HG02759 (cell line): ENCODE results near the gene SERINC3.

Source experiments
- ATAC-seq: cut with Tn5 transposase; IDR thresholded peaks from one replicate; pipeline ENCODE4 v1.9.1; 2021; ENCODE audit warnings: mild to moderate bottlenecking, moderate library complexity; ENCODE audit not compliant: unreplicated experiment

Gene SERINC3

DNA sequence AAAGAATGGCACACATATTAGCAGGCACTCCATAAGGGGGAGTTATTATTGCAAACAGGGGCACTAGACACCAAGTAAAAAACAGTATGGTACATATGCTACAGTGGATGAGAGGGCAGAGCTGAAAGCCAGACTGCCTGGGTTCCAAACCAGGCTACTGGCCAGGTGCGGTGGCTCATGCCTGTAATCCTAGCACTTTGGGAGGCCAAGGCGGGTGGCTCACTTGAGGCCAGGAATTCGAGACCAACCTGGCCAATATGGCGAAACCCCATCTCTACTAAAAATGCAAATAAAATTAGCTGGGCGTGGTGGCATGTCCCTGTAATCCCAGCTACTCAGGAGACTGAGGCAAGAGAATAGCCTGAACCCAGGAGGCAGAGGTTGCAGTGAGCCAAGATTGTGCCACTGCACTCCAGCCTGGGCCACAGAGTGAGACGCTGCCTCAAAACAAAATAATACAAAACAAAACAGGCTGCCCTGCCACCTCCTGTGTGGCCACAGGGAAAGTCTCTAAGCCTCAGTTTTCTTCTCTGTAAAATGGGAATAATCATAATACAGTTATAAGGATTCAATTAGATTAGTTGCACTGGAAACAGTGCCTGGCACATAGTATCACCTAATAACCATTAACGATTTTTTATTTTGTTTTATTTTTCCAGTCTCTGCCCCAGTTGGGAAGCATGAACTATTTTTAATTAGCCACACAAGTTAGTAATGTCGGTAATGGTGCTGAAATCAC lies 53.7 kb downstream of the SERINC3 start:
- no peak for ATAC-seq

GRCh38 chr20:44467289-44467883 lies 54.5 kb downstream of the SERINC3 start:
- ATAC-seq, result no peak

GRCh38 chr20:44465001-44465560 lies 56.8 kb downstream of the SERINC3 start:
- ATAC-seq, result no peak

DNA sequence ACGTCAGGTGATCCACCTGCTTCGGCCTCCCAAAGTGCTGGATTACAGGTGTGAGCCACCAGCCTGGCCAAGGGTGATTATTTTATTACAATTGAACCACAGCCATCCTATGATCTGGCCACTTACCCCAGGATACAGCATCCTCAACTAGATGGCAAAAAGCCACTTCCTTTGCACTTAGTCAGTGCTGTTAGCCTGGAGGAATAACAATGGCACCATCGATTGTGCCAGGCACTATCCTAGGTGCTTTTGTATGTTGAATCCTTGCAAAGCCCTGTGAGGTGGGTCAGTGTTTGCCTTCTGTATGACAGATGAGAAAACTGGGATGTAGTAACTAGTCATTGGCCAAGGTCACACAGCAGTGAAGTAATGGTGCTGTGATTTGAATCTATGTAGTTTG lies 57.4 kb downstream of the SERINC3 start:
- no peak for ATAC-seq

DNA sequence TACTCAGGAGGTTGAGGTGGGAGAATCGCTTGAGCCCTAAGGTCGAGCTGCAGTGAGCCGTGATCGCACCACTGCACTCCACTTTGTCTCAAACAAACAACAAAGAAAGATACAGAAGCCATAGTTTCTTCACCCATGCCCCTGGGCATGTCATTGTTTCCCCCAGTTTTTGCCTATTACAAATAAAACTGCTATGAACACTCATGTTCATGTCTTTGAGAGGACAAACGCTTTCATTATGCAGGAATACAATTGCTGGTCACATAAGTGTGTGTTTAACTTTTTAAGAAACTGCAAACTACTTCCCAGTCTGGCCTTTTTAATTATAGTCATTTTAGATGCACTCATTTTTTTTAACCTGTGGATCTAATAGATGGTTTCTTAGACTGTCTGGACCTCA lies 58.4 kb downstream of the SERINC3 start:
- ATAC-seq, result no peak

GRCh38 chr20:44461803-44462174 lies 60.1 kb downstream of the SERINC3 start:
- ATAC-seq, result no peak

DNA sequence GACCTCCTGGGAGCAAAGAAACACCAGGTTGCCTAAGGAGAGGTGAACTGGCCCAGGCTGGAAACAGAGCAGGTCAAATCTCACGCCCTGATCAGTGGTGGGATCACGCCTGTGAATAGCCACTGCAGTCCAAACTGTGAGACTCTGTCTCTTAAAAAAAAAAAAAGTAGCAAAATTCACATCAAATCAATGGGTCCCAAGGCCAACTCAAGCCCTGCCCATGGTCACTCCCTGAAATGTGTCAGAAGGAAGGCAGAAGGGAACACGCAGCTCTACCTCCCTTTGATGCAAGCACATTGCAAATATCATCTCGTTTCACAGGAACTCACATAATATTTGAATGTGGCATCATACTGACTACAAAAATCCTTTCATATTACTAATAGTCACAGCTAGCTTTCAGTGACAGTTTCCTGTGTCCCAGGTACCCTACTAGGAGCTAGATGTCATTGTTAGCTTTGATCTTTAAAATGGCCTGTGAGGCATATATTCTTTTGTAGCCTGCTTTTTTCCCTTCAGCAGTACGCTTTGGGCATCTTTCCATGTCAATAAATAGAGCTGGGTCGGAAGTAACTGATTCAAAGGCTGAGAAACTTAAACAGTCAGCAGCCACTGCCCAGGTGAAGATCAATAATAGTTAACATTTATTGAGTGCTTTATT lies 60.6 kb downstream of the SERINC3 start:
- no peak for ATAC-seq

- ATAC-seq, result no peak
Observed at GRCh38 chr20:44460795-44461141, 61.1 kb downstream of the SERINC3 start.

GRCh38 chr20:44459271-44459670 lies 62.6 kb downstream of the SERINC3 start:
- ATAC-seq, result no peak

- no peak for ATAC-seq
Observed at GRCh38 chr20:44457016-44457415, 64.9 kb downstream of the SERINC3 start.

- ATAC-seq, result no peak
Observed at GRCh38 chr20:44456611-44457010, 65.3 kb downstream of the SERINC3 start.

GRCh38 chr20:44455126-44455525 lies 66.7 kb downstream of the SERINC3 start:
- no peak for ATAC-seq

GRCh38 chr20:44454306-44454963 lies 67.4 kb downstream of the SERINC3 start:
- no peak for ATAC-seq

- no peak for ATAC-seq
Observed at GRCh38 chr20:44450903-44451450, 70.9 kb downstream of the SERINC3 start.

GRCh38 chr20:44450281-44450889 lies 71.5 kb downstream of the SERINC3 start:
- no peak for ATAC-seq

GRCh38 chr20:44449864-44450263 lies 72.0 kb downstream of the SERINC3 start:
- no peak for ATAC-seq

DNA sequence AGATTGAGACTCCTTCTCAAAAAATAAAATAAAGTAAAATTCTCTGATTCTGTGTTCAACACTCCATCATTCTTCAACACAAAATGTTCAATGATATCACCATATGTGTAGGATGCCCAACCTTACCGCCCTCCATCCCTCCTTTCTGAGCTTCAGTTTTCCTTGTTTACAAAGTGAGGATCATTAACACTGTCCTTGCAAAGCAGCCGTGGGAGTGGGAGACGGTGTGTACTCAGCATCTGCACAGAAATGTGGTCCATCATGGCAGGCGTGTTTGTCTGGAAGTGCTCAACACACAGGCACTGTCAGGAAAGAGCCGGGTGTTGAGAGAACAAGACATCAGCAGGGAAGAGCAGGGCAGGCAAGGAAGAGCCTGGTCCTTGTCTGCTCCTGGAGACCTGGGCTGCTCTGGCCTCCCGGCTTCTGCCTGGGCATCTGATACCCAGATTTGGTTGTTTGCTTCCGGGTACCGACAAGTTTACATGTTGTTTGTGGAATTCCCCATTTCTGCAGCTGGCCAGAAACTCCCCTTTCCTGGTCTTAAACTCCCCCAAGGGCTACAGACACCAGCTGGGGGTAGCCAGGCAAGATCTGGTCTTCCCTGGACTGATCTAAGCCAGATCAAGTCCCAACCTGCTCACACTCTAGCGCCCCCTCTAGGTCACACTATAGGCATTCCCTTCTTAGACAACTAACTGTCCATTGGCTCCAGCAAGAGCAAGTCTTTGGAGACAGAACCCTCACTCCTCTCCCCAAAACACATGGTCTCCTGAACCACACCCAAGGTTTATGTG lies 72.9 kb downstream of the SERINC3 start:
- no peak for ATAC-seq

DNA sequence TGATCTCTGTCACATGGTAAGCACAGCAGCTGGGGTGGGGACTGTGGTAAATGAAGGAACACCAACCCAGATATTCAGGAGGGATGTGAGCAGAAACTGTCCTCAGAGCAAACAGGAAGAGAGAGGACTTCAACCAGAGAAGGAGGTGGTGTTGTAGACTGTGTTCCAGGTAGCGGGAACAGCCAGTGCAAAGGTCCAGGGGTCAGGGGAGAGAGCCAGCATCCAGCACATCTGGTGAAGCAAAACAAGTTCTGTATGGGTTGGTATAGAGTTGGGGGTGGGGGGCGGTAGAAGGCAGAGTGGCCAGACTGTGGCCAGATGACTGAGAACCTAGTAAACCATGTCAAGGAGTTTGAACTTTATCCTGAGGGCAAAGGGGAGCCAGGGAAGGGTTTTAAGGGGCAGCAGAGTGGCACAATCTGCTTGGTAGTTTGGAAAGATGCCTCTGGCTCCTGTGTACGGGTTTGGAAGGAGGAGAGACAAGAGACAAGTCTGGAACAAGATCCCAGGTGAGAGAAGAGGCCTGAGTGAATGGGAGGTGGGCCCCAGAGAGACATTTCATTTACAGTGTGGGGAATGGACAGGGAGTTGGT lies 73.9 kb downstream of the SERINC3 start:
- ATAC-seq, result no peak
